Neural progenitor cell (in vitro differentiated cells): ENCODE data around the gene MAP4K1.

Experiments
- EZH2 ChIP-seq: fragments of 200-600 bp; sonication (generic); IDR thresholded peaks from 2 replicates; pipeline ENCODE4 v1.6.1; 2017; ENCODE audit warnings: antibody characterized with exemption, mild to moderate bottlenecking, moderate library complexity
- EZH2phosphoT487 ChIP-seq: fragments of 200-600 bp; sonication (generic); IDR thresholded peaks from 2 replicates; pipeline ENCODE4 v1.6.1; 2017; ENCODE audit warnings: antibody characterized with exemption
- TF ChIP-seq, protein P1 (sequence below): fragments of 200-600 bp; sonication (generic); IDR thresholded peaks from 2 replicates; pipeline ENCODE4 v1.5.1; 2017; ENCODE audit warnings: antibody characterized with exemption, mild to moderate bottlenecking

GRCh38 chr19:38587562-38587961, 30.2 kb downstream of the MAP4K1 start:
- TF ChIP-seq, protein P1, sequence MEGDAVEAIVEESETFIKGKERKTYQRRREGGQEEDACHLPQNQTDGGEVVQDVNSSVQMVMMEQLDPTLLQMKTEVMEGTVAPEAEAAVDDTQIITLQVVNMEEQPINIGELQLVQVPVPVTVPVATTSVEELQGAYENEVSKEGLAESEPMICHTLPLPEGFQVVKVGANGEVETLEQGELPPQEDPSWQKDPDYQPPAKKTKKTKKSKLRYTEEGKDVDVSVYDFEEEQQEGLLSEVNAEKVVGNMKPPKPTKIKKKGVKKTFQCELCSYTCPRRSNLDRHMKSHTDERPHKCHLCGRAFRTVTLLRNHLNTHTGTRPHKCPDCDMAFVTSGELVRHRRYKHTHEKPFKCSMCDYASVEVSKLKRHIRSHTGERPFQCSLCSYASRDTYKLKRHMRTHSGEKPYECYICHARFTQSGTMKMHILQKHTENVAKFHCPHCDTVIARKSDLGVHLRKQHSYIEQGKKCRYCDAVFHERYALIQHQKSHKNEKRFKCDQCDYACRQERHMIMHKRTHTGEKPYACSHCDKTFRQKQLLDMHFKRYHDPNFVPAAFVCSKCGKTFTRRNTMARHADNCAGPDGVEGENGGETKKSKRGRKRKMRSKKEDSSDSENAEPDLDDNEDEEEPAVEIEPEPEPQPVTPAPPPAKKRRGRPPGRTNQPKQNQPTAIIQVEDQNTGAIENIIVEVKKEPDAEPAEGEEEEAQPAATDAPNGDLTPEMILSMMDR = no peak
- TF ChIP-seq EZH2 (no peak), EZH2phosphoT487 (no peak)
